Measurements from ENCODE around the gene MARCHF10.

The MARCHF10 gene

GRCh38 chr17:62673614-62674362 is 134.3 kb downstream of the MARCHF10 start:
- TF ChIP-seq, protein P1, sequence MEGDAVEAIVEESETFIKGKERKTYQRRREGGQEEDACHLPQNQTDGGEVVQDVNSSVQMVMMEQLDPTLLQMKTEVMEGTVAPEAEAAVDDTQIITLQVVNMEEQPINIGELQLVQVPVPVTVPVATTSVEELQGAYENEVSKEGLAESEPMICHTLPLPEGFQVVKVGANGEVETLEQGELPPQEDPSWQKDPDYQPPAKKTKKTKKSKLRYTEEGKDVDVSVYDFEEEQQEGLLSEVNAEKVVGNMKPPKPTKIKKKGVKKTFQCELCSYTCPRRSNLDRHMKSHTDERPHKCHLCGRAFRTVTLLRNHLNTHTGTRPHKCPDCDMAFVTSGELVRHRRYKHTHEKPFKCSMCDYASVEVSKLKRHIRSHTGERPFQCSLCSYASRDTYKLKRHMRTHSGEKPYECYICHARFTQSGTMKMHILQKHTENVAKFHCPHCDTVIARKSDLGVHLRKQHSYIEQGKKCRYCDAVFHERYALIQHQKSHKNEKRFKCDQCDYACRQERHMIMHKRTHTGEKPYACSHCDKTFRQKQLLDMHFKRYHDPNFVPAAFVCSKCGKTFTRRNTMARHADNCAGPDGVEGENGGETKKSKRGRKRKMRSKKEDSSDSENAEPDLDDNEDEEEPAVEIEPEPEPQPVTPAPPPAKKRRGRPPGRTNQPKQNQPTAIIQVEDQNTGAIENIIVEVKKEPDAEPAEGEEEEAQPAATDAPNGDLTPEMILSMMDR (IDR thresholded peaks at IDR 0.05; ENCODE audit: low read depth, low read length), result no peak
- H3K27me3 ChIP-seq, result no peaks in the 10 kb centered on the region
- no peaks in the 10 kb centered on the region for H3K36me3 ChIP-seq
- H3K4me3 ChIP-seq (ENCODE audit: low read depth, low read length), result no peak overlapping the region
- DNase-seq, result no peak
- no peaks in the 10 kb centered on the region for H3K9me3 ChIP-seq
- peaks cover 14% of the 10 kb centered on the region for H3K4me1 ChIP-seq

DNA sequence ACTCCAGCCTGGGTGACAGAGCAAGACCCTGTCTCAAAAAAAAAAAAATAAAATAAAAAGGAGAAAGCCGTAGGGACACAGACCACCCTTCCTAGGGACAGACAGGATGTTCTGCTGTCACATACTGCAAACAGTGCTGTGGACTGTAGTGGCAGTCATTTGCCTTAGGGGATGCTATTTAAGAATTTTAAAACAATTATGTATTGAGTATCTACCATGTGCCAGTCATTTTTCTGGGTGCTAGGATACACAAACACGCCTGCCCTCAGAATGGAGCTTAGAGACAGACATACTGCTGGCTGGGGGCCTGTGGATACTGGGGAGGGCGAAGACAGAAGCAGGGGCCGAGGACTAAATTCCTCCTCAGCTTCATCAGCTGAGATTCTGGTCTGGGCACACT is 135.2 kb downstream of the MARCHF10 start:
- no peak for DNase-seq
- Histone ChIP-seq H3K4me1 (peaks cover 19% of the 10 kb centered on the region), H3K36me3 (no peaks in the 10 kb centered on the region), H3K27me3 (no peaks in the 10 kb centered on the region), H3K4me3 (ENCODE audit: low read depth, low read length) (no peak overlapping the region), H3K9me3 (no peaks in the 10 kb centered on the region)
- TF ChIP-seq, protein P1 (IDR thresholded peaks at IDR 0.05; ENCODE audit: low read depth, low read length), result no peak; the same call in 1 of the 2 replicates

- DNase-seq, result peak; percentile 87
- Histone ChIP-seq H3K4me3 (ENCODE audit: low read depth, low read length) (peak overlapping the region; percentile 24), H3K36me3 (no peaks in the 10 kb centered on the region), H3K27me3 (no peaks in the 10 kb centered on the region), H3K4me1 (peaks cover 21% of the 10 kb centered on the region), H3K9me3 (no peaks in the 10 kb centered on the region)
- TF ChIP-seq, protein P1 (IDR thresholded peaks at IDR 0.05; ENCODE audit: low read depth, low read length), result peak; percentile 43; the same call in 1 of the 2 replicates
These were observed 136.6 kb downstream of the MARCHF10 start for GRCh38 chr17:62671553-62671952.

DNA sequence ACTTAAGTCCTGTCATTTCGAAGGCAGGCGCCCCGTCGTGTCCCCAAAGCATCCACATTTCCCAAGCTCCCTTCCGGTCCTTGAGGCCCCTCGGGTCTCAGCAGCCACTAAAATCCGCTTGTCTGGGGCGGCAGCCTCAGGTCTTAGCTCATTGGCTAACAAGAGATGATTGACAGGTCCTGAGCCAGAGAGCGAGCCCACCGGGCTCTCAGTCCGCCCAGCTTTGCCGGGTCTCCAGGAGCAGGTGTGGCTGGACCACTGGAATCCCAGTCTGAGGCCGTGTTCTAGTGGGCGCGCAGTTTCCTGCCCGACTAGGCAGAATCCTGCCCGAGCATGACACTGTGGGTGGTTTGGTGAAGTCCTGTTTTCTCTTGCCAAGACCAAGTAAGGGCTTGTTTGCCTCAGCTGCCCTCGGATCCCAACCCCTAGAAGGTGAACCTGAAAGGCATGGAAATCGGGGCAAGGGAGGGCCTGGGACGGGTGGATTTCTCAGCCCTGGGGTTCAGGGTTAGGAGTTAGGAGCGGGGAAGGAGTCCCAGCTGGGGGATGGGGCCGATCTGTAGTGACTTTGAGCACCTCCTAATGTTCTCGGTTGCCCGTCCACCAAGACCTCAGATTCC is 137.8 kb downstream of the MARCHF10 start:
- DNase-seq, result no peak
- Histone ChIP-seq H3K9me3 (no peaks in the 10 kb centered on the region), H3K27me3 (no peaks in the 10 kb centered on the region), H3K4me3 (ENCODE audit: low read depth, low read length) (no peak overlapping the region), H3K36me3 (no peaks in the 10 kb centered on the region), H3K4me1 (peaks cover 21% of the 10 kb centered on the region)
- TF ChIP-seq, protein P1 (IDR thresholded peaks at IDR 0.05; ENCODE audit: low read depth, low read length), result no peak

GRCh38 chr17:62668091-62668804 is 139.9 kb downstream of the MARCHF10 start:
- H3K36me3 ChIP-seq, result no peaks in the 10 kb centered on the region

More at GRCh38 chr17:62668091-62668804, 139.9 kb downstream of the MARCHF10 start:
- TF ChIP-seq, protein P1 (IDR thresholded peaks at IDR 0.05; ENCODE audit: low read depth, low read length), result no peak
- Histone ChIP-seq H3K27me3 (no peaks in the 10 kb centered on the region), H3K4me3 (ENCODE audit: low read depth, low read length) (no peak overlapping the region), H3K4me1 (peaks cover 21% of the 10 kb centered on the region), H3K9me3 (no peaks in the 10 kb centered on the region)
- DNase-seq, result peak; percentile 88
